ENCODE data around the gene FANCC.

Gene FANCC

GRCh38 chr9:95142728-95143127, 174.8 kb downstream of the FANCC start:
- no peak for TF ChIP-seq CTCF (IDR thresholded peaks at IDR 0.05)
- Mint-ChIP-seq H3K36me3 (ENCODE audit: low read depth) (peaks cover 23% of the 10 kb centered on the region), H3K27ac (peak overlapping the region; percentile 36), H3K4me1 (peaks cover 29% of the 10 kb centered on the region), H3K9me3 (no peaks in the 10 kb centered on the region), H3K27me3 (ENCODE audit: low read depth, poor library complexity) (no peaks in the 10 kb centered on the region), H3K4me3 (no peak overlapping the region)
- DNase-seq: no peak

GRCh38 chr9:95142315-95142714, 175.2 kb downstream of the FANCC start:
- H3K27me3 Mint-ChIP-seq (ENCODE audit: low read depth, poor library complexity): no peaks in the 10 kb centered on the region
- H3K9me3 Mint-ChIP-seq: no peaks in the 10 kb centered on the region
- H3K36me3 Mint-ChIP-seq (ENCODE audit: low read depth): peaks cover 27% of the 10 kb centered on the region
- H3K27ac Mint-ChIP-seq: no peak overlapping the region
- DNase-seq: no peak
- peaks cover 33% of the 10 kb centered on the region for H3K4me1 Mint-ChIP-seq
- no peak for TF ChIP-seq CTCF (IDR thresholded peaks at IDR 0.05)
- H3K4me3 Mint-ChIP-seq: no peak overlapping the region

GRCh38 chr9:95140821-95141220, 176.7 kb downstream of the FANCC start:
- no peak for TF ChIP-seq CTCF (IDR thresholded peaks at IDR 0.05)
- peaks cover 27% of the 10 kb centered on the region for H3K36me3 Mint-ChIP-seq (ENCODE audit: low read depth)
- no peak overlapping the region for H3K4me3 Mint-ChIP-seq
- DNase-seq: no peak
- H3K27ac Mint-ChIP-seq: no peak overlapping the region
- H3K27me3 Mint-ChIP-seq (ENCODE audit: low read depth, poor library complexity): no peaks in the 10 kb centered on the region
- no peaks in the 10 kb centered on the region for H3K9me3 Mint-ChIP-seq
- H3K4me1 Mint-ChIP-seq: peaks cover 33% of the 10 kb centered on the region

GRCh38 chr9:95139126-95139525, 178.4 kb downstream of the FANCC start:
- H3K4me3 Mint-ChIP-seq: no peak overlapping the region
- no peaks in the 10 kb centered on the region for H3K9me3 Mint-ChIP-seq
- no peaks in the 10 kb centered on the region for H3K27me3 Mint-ChIP-seq (ENCODE audit: low read depth, poor library complexity)
- TF ChIP-seq CTCF (IDR thresholded peaks at IDR 0.05): no peak
- no peak for DNase-seq
- H3K27ac Mint-ChIP-seq: no peak overlapping the region
- H3K4me1 Mint-ChIP-seq: peaks cover 34% of the 10 kb centered on the region
- H3K36me3 Mint-ChIP-seq (ENCODE audit: low read depth): peaks cover 15% of the 10 kb centered on the region

GRCh38 chr9:95138474-95138873, 179.0 kb downstream of the FANCC start:
- no peak for DNase-seq
- no peak for TF ChIP-seq CTCF (IDR thresholded peaks at IDR 0.05)
- Mint-ChIP-seq H3K27me3 (ENCODE audit: low read depth, poor library complexity) (no peaks in the 10 kb centered on the region), H3K27ac (no peak overlapping the region), H3K4me3 (no peak overlapping the region), H3K4me1 (peaks cover 34% of the 10 kb centered on the region), H3K9me3 (no peaks in the 10 kb centered on the region), H3K36me3 (ENCODE audit: low read depth) (peaks cover 11% of the 10 kb centered on the region)

GRCh38 chr9:95137587-95138145, 179.8 kb downstream of the FANCC start:
- Mint-ChIP-seq H3K27ac (peak overlapping the region; percentile 73), H3K9me3 (no peaks in the 10 kb centered on the region), H3K27me3 (ENCODE audit: low read depth, poor library complexity) (no peaks in the 10 kb centered on the region), H3K4me1 (peaks cover 32% of the 10 kb centered on the region), H3K36me3 (ENCODE audit: low read depth) (peaks cover 6% of the 10 kb centered on the region), H3K4me3 (no peak overlapping the region)
- TF ChIP-seq CTCF (IDR thresholded peaks at IDR 0.05): no peak
- DNase-seq: no peak

Data from nephron progenitor cell (in vitro differentiated cells).